Measurements from ENCODE around the gene SCO2. TPM values are rescaled to one million over a fixed set of nuclear protein-coding genes. Genes with fewer than 3 reads are reported as not detected.

Gene SCO2
- total RNA-seq, 1 experiment from 2014 or later = 6.3 TPM

DNA sequence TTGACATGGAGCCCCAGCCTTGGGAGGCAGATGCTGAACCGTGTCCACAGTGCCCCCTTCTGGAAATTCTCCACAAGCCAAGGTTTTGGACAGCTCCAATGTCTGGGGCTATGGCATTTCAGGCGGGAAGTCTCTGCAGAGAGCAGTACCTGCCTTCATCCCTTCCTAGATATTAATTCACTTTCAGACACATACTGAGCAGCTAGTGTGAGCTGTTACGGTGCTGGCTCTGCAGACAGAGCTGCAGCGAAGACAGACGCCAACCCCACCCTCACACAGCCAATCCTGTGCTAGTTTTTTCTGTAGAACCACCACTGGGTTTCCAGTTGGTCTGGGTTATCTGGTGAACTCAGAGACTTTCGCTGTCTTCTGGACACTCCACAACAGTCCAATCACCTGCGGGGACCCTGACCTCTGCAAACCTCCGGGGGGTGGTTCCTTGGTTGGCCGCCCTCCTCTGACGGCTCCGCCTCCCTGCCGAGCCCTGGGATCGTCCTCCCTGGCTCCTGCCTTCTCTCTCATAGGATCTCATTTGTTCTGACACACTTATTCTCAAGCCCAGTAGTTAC lies 27.0 kb downstream of the SCO2 start:
- no peaks in the 10 kb centered on the region for H3K27me3 ChIP-seq (replicated peaks)
- peaks cover 11% of the 10 kb centered on the region for H3K36me3 ChIP-seq
- H3K9me3 ChIP-seq (replicated peaks) = no peaks in the 10 kb centered on the region
- H3K27ac ChIP-seq = no peak overlapping the region
- DNase-seq (ENCODE audit: low read depth in 1 of 2, low spot score in 2 of 2) = peak in 1 of 2 experiments; percentile 42
- H3K4me3 ChIP-seq = no peak overlapping the region
- no peaks in the 10 kb centered on the region for H3K4me1 ChIP-seq (replicated peaks)

DNA sequence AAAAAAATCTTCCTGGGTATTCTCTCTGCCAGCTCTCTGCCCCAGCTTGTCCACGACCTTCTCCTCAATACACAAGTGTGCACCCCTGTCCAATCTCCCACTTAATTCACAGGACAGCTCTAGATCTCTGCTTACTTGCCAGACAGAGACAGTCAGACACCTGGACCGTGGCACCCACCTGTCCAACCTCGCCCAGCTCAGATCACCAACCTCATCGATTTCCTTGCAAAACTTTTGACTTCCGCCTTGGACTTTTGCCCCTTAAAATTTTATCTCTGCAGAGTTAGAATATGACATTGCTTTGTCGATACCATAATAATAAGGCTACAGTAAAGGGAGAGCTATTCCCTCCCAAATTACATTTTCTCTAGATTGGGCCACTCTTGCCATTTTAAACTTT lies 28.3 kb downstream of the SCO2 start:
- no peak for DNase-seq (ENCODE audit: low read depth in 1 of 2, low spot score in 2 of 2)

DNA sequence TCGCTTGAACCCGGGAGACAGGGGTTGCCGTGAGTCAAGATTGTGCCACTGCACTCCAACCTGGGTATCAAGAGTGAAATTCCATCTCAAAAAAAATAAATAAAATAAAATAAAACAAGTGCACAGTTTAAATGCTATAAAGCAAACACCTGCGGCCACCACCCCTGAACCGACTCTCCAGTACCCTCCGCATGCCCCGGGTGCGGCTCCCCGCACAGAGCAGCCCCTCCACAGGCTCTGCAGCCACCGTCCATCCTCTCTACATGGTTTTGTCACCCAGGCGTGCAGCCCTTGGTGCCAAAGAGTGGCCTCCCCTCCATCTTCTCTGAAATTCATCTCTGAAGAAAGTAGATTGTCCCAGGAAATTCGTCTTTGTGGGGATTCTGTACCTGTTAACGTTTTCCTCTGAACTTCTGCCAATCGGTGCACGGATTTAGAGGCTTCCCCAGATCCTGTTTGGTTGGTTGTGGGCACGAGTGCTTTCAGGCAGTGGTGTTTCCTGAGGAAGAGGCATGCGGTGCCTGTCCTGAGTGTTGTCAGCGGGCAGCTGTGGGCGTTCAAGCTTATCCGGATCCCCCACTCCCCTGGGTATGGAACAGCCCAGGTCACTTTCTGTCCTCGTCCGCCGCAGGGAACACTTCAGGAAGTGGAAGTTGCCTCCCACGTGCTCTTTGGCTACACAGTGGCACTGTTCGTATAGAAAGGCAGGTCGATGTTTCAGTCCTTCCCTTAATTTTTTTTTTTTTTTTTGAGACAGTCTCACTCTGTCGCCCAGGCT lies 34.7 kb downstream of the SCO2 start:
- no peaks in the 10 kb centered on the region for H3K9me3 ChIP-seq (replicated peaks)
- DNase-seq (ENCODE audit: low read depth in 1 of 2, low spot score in 2 of 2) = no peak
- H3K4me1 ChIP-seq (replicated peaks) = no peaks in the 10 kb centered on the region
- no peak overlapping the region for H3K27ac ChIP-seq
- no peaks in the 10 kb centered on the region; the same call in 1 of the 2 replicates for H3K27me3 ChIP-seq (replicated peaks)
- no peaks in the 10 kb centered on the region for H3K36me3 ChIP-seq
- H3K4me3 ChIP-seq = no peak overlapping the region

More for the DNA sequence above, 28.3 kb downstream of the SCO2 start:
- Histone ChIP-seq H3K4me1 (replicated peaks) (no peaks in the 10 kb centered on the region), H3K27ac (no peak overlapping the region), H3K27me3 (replicated peaks) (no peaks in the 10 kb centered on the region), H3K4me3 (no peak overlapping the region), H3K36me3 (no peaks in the 10 kb centered on the region; the same call in 1 of the 2 replicates), H3K9me3 (replicated peaks) (no peaks in the 10 kb centered on the region)

DNA sequence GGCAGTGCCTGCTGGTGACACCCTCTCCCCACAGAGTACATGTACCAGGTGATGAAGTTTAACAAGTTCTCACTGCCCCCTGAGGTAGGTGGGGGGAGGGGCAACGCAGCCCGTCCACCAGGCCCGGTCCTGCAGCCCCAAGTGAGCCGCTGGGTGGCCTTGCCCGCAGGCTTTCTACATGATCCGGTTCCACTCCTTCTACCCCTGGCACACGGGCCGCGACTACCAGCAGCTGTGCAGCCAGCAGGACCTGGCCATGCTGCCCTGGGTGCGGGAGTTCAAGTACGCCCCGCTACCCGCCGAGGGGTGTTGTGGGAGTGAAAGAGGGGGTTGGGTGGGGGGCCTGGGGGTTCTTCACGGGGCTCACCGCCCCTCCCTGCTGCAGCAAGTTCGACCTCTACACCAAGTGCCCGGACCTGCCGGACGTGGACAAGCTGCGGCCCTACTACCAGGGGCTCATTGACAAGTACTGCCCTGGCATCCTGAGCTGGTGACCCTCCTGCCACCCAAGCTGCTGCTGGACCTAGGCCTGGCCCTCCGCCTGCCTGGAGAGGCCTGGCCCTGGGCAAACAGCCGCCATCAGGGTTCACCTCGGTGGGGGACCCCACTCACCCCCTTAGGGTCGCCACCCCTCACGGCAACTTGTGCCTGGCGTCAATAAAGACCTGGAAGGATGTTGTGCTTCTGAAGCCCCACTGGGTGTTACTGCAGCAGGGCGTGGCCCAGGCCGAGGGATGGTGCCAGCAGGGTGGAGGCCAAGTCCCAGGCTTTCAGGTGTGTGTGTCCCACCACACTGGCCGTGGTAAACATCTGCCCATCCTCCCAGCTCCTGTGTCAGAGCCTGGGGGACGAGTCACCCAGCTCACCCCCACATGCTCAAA lies 35.8 kb downstream of the SCO2 start:
- no peaks in the 10 kb centered on the region for H3K9me3 ChIP-seq (replicated peaks)
- H3K36me3 ChIP-seq = no peaks in the 10 kb centered on the region
- H3K27ac ChIP-seq = no peak overlapping the region
- H3K4me3 ChIP-seq = no peak overlapping the region
- H3K27me3 ChIP-seq (replicated peaks) = no peaks in the 10 kb centered on the region; the same call in none of the 2 replicates
- no peak for DNase-seq (ENCODE audit: low read depth in 1 of 2, low spot score in 2 of 2)
- no peaks in the 10 kb centered on the region for H3K4me1 ChIP-seq (replicated peaks)

DNA sequence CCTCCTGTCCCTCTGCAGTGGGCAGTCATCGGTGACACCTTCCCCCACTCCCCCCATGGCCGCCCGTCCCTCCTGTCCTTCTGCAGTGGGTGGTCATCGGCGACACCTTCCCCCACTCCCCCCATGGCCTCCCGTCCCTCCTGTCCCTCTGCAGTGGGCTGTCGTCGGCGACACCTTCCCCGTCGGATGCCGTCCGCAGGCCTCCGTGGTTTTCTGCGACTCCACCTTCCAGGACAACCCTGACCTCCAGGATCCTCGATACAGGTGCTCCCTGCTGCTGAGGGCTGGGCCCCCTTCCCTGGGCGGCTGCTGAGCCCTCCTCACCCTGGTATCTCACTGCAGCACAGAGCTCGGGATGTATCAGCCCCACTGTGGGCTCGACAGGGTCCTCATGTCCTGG lies 36.5 kb downstream of the SCO2 start:
- no peaks in the 10 kb centered on the region for H3K36me3 ChIP-seq
- no peaks in the 10 kb centered on the region for H3K4me1 ChIP-seq (replicated peaks)
- H3K4me3 ChIP-seq = no peak overlapping the region
- no peak overlapping the region for H3K27ac ChIP-seq
- H3K9me3 ChIP-seq (replicated peaks) = no peaks in the 10 kb centered on the region
- no peak for DNase-seq (ENCODE audit: low read depth in 1 of 2, low spot score in 2 of 2)
- H3K27me3 ChIP-seq (replicated peaks) = no peaks in the 10 kb centered on the region; the same call in none of the 2 replicates

DNA sequence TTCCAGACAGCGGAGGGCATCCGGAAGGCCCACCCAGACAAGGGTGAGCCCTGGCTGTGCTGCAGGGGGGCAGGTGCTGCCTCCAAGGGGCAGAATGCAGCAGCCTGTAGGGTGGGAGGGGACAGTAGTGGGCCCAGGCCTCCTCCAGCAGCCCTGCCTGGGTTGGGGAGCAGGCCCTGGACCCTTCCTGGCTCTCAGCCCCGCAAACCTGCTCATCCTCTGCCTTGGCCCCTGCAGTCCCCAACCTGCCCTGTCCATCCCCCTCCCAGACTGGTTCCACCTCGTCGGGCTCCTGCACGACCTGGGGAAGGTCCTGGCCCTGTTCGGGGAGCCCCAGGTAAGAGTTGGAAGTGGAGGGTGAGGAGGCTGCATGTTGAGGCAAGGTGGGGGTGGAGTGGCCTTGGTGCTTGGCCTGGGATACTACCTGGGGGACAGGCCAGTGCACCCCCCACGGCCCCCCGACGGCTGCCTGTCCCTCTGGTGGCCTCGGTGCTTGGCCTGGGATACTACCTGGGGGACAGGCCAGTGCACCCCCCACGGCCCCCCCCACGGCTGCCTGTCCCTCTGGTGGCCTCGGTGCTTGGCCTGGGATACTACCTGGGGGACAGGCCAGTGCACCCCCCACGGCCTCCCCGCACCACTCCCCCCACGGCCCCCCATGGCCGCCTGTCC lies 37.3 kb downstream of the SCO2 start:
- Histone ChIP-seq H3K4me1 (replicated peaks) (no peaks in the 10 kb centered on the region), H3K27me3 (replicated peaks) (no peaks in the 10 kb centered on the region; the same call in none of the 2 replicates), H3K9me3 (replicated peaks) (no peaks in the 10 kb centered on the region), H3K4me3 (no peak overlapping the region), H3K36me3 (no peaks in the 10 kb centered on the region), H3K27ac (no peak overlapping the region)
- no peak for DNase-seq (ENCODE audit: low read depth in 1 of 2, low spot score in 2 of 2)

DNA sequence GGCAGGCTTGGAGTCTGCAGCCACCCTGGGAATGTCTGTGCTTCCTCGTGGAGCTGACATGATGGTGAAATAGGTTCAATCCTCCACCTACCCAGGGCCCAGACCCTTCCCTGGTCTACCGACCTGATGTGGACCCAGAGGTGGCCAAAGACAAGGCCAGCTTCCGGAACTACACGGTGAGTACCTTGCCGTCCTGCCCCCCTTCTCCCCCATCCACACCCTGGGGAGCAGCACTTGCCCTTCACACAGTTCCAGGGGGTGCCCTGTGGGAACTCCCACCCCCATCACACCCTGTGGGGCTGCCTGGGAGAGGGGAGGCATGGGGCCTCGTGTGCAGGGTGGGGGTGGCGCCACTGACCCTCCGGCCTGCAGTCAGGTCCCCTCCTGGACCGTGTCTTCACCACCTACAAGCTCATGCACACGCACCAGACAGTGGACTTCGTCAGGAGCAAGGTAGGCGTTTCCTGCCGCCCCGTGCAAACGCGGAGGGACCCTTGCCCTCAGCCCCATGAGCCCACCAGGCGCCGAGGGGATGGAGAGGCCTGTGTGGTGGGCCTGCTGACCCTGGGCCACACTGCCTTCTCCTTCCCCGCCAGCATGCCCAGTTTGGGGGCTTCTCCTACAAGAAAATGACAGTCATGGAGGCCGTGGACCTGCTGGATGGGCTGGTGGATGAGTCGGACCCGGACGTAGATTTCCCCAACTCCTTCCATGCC lies 38.0 kb downstream of the SCO2 start:
- DNase-seq (ENCODE audit: low read depth in 1 of 2, low spot score in 2 of 2) = no peak
- no peak overlapping the region for H3K27ac ChIP-seq
- peaks cover 3% of the 10 kb centered on the region for H3K27me3 ChIP-seq (replicated peaks)
- H3K9me3 ChIP-seq (replicated peaks) = no peaks in the 10 kb centered on the region
- no peaks in the 10 kb centered on the region for H3K4me1 ChIP-seq (replicated peaks)
- H3K36me3 ChIP-seq = no peaks in the 10 kb centered on the region
- no peak overlapping the region for H3K4me3 ChIP-seq

DNA sequence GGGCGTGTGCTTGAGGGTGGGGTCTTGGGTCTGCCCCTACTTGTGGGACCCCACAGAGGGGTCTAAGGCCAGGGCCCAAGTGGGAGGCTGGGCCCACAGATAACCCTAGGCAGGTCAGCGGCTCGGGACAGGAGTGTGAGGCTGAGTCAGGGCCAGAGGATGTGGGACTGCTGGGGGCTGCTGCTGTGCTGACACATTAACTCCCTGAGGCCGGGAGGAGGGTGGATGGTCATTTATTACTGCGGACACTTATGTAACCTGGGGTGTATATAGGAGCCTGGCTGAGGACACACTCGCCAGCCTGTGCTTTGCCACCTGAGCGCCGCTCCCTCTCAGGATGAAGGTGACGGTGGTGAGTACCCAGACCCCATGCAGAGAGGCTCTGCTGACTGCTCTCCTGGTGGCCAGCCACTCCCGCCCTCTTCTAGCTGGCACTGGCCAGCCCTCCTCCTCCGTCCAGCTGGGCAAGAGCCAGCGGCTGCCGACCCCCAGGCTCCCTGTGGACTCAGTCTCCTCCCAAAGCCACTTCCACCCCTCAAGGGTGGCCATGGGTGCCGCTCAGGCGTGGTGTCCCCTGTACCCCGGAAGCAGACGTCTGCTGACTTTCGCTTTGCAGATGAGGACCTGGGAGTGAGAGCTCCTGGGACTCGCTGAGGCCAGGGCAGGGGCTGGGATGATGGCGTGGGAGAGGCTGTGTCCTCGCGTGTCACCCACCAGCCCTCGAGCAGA lies 38.7 kb downstream of the SCO2 start, which contains the start of gene MIOX:
MIOX (plus strand) TSS at position 299 of the 729 bp plus-strand sequence; CDS start at position 338, 39 bp downstream.
- Histone ChIP-seq H3K27ac (no peak within 1 kb of the TSS), H3K4me3 (no peak within 1 kb of the TSS), H3K27me3 (replicated peaks) (peaks cover 11% of the 10 kb centered on the region), H3K4me1 (replicated peaks) (peaks cover under 1% of the 10 kb centered on the region; the same call in 1 of the 2 replicates), H3K9me3 (replicated peaks) (no peaks in the 10 kb centered on the region), H3K36me3 (no peaks in the 10 kb centered on the region)
- DNase-seq (ENCODE audit: low read depth in 1 of 2, low spot score in 2 of 2) = no peak

DNA sequence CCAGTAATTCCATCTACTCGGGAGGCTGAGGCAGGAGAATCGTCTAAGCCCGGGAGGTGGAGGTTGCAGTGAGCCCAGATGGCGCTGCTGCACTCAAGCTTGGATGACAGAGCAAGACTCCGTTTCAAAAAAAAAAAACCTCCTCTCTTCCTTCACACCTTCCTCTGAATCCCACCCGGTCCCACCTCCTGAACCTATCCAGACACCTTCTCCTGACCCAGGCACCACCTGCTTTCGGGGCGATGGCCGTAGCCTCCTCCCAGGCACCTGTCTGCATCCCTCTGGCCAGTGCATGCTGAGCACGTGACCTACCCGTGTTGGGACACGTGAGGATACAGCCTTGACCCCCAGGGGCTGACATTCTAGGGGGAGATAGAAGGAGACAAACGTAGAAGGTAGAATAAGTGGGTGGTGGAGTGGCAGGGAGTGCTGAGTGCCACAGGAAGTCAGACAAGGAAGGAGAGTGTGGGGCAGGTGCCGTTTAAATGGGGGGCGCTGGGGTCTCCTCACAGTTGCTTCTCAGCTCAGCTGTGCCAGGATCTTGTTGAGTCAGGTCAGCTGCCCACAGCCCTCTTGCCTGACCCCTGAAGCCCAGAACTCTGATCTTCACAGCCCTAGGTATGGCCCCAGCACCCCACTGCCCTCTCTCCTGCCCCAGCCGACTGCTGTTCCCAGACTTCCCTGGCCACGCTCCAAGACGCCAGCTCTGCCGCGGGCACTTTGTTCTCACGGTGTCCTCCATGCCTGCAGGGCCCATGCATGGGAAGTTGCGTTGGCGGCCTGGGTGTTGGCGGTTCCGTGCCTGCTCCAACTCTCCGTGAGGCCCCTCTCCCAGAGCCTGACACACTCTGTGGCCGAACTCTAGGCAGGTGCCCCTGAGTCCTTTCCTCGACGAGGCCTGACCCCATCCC lies 39.9 kb downstream of the SCO2 start:
- Histone ChIP-seq H3K27ac (no peak overlapping the region), H3K4me1 (replicated peaks) (peaks cover 8% of the 10 kb centered on the region; the same call in 1 of the 2 replicates), H3K36me3 (no peaks in the 10 kb centered on the region), H3K9me3 (replicated peaks) (no peaks in the 10 kb centered on the region), H3K27me3 (replicated peaks) (peaks cover 23% of the 10 kb centered on the region), H3K4me3 (no peak overlapping the region)
- DNase-seq (ENCODE audit: low read depth in 1 of 2, low spot score in 2 of 2) = no peak

DNA sequence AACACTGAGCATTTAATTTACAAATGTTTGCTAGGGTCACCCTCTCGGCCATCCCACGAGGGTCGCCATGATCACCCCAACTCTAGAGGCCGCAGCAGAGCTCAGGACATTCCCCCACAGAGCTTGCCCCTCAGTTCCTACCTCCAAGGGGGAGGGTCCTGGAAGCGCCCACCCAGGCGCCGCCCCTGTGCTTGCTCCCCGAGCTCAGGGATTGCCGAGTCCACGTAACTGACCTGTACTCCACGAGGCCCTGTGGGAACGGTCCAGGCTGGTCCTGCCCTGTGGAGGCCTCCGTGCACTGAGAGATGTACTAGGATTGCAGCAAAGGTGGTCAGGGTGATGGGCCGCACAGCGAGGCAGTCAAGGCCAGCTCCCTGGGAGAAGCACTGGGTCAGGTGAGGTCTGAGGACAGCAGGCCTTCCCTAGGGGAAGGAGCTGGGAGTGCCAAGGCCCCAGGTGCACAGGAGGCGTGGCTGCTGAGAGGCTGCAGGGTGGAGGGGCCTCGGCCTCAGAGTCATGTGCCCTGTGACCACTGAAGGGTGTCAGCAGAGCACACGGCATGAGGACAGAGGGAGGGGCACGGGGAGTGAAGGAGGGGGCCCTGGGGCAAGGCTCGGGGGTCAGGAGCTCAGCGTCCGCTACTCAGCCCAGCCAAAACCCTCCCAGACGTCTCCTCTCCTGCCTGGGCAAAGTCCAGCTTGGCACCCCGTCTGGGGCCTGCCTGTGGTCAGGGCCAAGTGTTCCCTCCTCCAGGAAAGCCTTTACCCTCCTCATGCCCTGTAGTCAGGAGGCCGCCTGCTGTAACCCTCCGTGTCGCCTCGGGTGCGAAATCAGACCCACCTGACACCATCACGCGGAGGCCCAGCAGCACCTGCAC lies 41.2 kb downstream of the SCO2 start:
- H3K27ac ChIP-seq = no peak overlapping the region
- peaks cover 8% of the 10 kb centered on the region; the same call in 1 of the 2 replicates for H3K4me1 ChIP-seq (replicated peaks)
- H3K4me3 ChIP-seq = no peak overlapping the region
- H3K27me3 ChIP-seq (replicated peaks) = peaks cover 34% of the 10 kb centered on the region
- DNase-seq (ENCODE audit: low read depth in 1 of 2, low spot score in 2 of 2) = no peak
- H3K9me3 ChIP-seq (replicated peaks) = no peaks in the 10 kb centered on the region
- no peaks in the 10 kb centered on the region for H3K36me3 ChIP-seq

DNA sequence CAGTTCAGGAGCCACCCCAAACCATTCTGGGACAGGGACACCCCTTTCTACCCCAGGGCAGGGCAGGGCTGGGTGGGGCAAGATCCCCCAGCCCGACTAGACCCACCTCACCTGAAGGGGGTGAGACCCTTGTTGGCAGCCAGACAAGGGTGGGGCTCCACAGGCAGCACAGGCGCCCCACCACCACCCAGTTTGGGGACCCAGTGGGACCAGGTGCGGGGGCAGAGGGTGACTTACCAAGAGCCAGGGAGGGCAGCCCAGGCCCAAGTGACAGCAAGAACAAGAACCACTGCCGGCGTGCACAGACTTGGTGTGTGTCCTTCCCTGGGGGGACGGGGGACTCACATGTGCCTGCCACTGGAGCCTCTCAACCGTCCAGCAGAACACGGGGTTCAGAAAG lies 41.8 kb downstream of the SCO2 start:
- Histone ChIP-seq H3K4me1 (replicated peaks) (peaks cover 8% of the 10 kb centered on the region; the same call in 1 of the 2 replicates), H3K9me3 (replicated peaks) (no peaks in the 10 kb centered on the region), H3K27me3 (replicated peaks) (peaks cover 38% of the 10 kb centered on the region), H3K27ac (no peak overlapping the region), H3K36me3 (no peaks in the 10 kb centered on the region), H3K4me3 (no peak overlapping the region)
- DNase-seq (ENCODE audit: low read depth in 1 of 2, low spot score in 2 of 2) = no peak
